H1 (cell line): ENCODE measurements around the gene TWIST2. TPM values are rescaled to one million over a fixed set of nuclear protein-coding genes. Genes with fewer than 3 reads are reported as not detected.

Source experiments
- CTCF ChIA-PET: fragments of 300-600 bp; sonication (Branson Sonifier 250); formaldehyde crosslinking; loops from one replicate; lab custom pipeline; 2021; ENCODE audit not compliant: partially characterized antibody; lab: Charles Lee
- POLR2A ChIA-PET: fragments of 300-600 bp; sonication (Branson Sonifier 250); formaldehyde crosslinking; loops from one replicate; lab custom pipeline; 2021; ENCODE audit warnings: inconsistent platforms; ENCODE audit not compliant: partially characterized antibody; lab: Charles Lee
- DNase-seq, 2 experiments: peaks; one replicate each; pipeline versions ENCODE4 v3.0.0 to v3.0.0-alpha.2; 2010 to 2022; ENCODE audit warnings: low spot score in 2 of 2, low read depth in 1 of 2, mixed read lengths in 1 of 2
- FAIRE-seq: peaks from 2 replicates; lab custom pipeline; 2011; peaks lifted over from hg19 to GRCh38; lab: Jason Lieb, UNC
- H2AFZ ChIP-seq: 2 replicates; pipeline ENCODE4 v1.8.1; 2012; ENCODE audit warnings: low read length, inconsistent platforms
- H2AK5ac ChIP-seq: 2 replicates; pipeline ENCODE4 v1.6.1; 2013; ENCODE audit warnings: low read depth, low read length
- H2BK120ac ChIP-seq: replicated peaks from 2 replicates; pipeline ENCODE3; 2013; ENCODE audit warnings: low read depth, low read length, inconsistent platforms
- H2BK12ac ChIP-seq: 2 replicates; pipeline ENCODE4 v1.6.1; 2013; ENCODE audit warnings: low read depth, low read length
- H2BK15ac ChIP-seq: 2 replicates; pipeline ENCODE4 v1.6.1; 2013; ENCODE audit warnings: low read length
- H2BK20ac ChIP-seq: 2 replicates; pipeline ENCODE4 v1.6.1; 2013; ENCODE audit warnings: low read length
- H2BK5ac ChIP-seq: 2 replicates; pipeline ENCODE4 v1.6.1; 2013; ENCODE audit warnings: low read depth, low read length
- H3K14ac ChIP-seq: 2 replicates; pipeline ENCODE4 v1.6.1; 2013; ENCODE audit warnings: inconsistent platforms; ENCODE audit not compliant: insufficient read length
- H3K18ac ChIP-seq: 2 replicates; pipeline ENCODE4 v1.6.1; 2013; ENCODE audit warnings: low read length; ENCODE audit errors: extremely low read depth
- H3K23ac ChIP-seq: 2 replicates; pipeline ENCODE4 v1.6.1; 2013; ENCODE audit warnings: inconsistent platforms; ENCODE audit not compliant: insufficient read length
- H3K23me2 ChIP-seq: 2 replicates; pipeline ENCODE4 v1.6.1; 2013; ENCODE audit warnings: low read depth, low read length
- H3K27ac ChIP-seq: 2 replicates; pipeline ENCODE4 v1.6.1; 2011; ENCODE audit warnings: low read depth, low read length, inconsistent platforms
- H3K27me3 ChIP-seq, 4 experiments: replicated peaks in 1 of 4; 1 replicate in 1 of 4; 2 replicates in 3 of 4; pipeline versions ENCODE4 v1.6.1 to v1.8.1; 2011 to 2013; ENCODE audit warnings: low read length in 3 of 4, mild to moderate bottlenecking in 3 of 4, inconsistent platforms in 2 of 4, mixed read lengths in 2 of 4, moderate library complexity in 1 of 4; ENCODE audit not compliant: control insufficient read depth in 3 of 4, insufficient read depth in 3 of 4; ENCODE audit errors: extremely low read depth in 1 of 4
- H3K36me3 ChIP-seq, 4 experiments: 2 replicates each; pipeline versions ENCODE4 v1.6.1 to v1.8.1; 2011 to 2013; ENCODE audit warnings: mild to moderate bottlenecking in 4 of 4, low read length in 3 of 4, moderate library complexity in 2 of 4, control low read depth in 1 of 4, inconsistent platforms in 1 of 4; ENCODE audit not compliant: insufficient read depth in 4 of 4, control insufficient read depth in 2 of 4
- H3K4ac ChIP-seq: replicated peaks from 2 replicates; pipeline ENCODE3; 2013; ENCODE audit warnings: low read length, low read depth, mixed read lengths, inconsistent platforms; ENCODE audit not compliant: insufficient read length
- H3K4me1 ChIP-seq, 4 experiments: replicated peaks in 1 of 4; 1 replicate in 1 of 4; 2 replicates in 3 of 4; pipeline versions ENCODE4 v1.6.1 to v1.8.1; 2011 to 2013; ENCODE audit warnings: low read length in 3 of 4, inconsistent platforms in 2 of 4, mixed read lengths in 1 of 4; ENCODE audit not compliant: insufficient read depth in 4 of 4, control insufficient read depth in 3 of 4
- H3K4me2 ChIP-seq, 2 experiments: 2 replicates each; pipeline versions ENCODE4 v1.6.1 to v1.8.1; 2011 to 2013; ENCODE audit warnings: low read depth in 2 of 2, low read length in 2 of 2, control low read depth in 1 of 2, inconsistent platforms in 1 of 2, mild to moderate bottlenecking in 1 of 2; ENCODE audit not compliant: insufficient read depth in 1 of 2
- H3K4me3 ChIP-seq, 4 experiments: fragments of 200-600, 300-600 bp in 1 of 4; sonication (generic), shearing (Covaris generic), sonication (Bioruptor Twin) in 1 of 4; 2 replicates each; pipeline versions ENCODE4 v1.5.1 to v1.8.1; 2011 to 2016; ENCODE audit warnings: low read length in 4 of 4, low read depth in 3 of 4, control low read depth in 2 of 4, inconsistent platforms in 2 of 4, mild to moderate bottlenecking in 2 of 4, mixed read lengths in 1 of 4, moderate library complexity in 1 of 4; ENCODE audit not compliant: insufficient read depth in 2 of 4; ENCODE audit errors: extremely low read depth in 1 of 4
- H3K56ac ChIP-seq: replicated peaks from 2 replicates; pipeline ENCODE3; 2013; ENCODE audit warnings: low read depth, mild to moderate bottlenecking, mixed read lengths, low read length, inconsistent platforms; ENCODE audit not compliant: insufficient read length
- H3K79me1 ChIP-seq: 2 replicates; pipeline ENCODE4 v1.6.1; 2013; ENCODE audit warnings: low read depth, low read length, control low read depth
- H3K79me2 ChIP-seq, 2 experiments: 2 replicates each; pipeline versions ENCODE4 v1.6.1 to v1.8.1; 2012 to 2013; ENCODE audit warnings: low read length in 2 of 2, mild to moderate bottlenecking in 2 of 2, inconsistent platforms in 1 of 2; ENCODE audit not compliant: insufficient read depth in 2 of 2, control insufficient read depth in 1 of 2
- H3K9ac ChIP-seq, 4 experiments: replicated peaks in 1 of 4; 1 replicate in 1 of 4; 2 replicates in 3 of 4; pipeline versions ENCODE4 v1.6.1 to v1.8.1; 2011 to 2013; ENCODE audit warnings: low read depth in 3 of 4, low read length in 3 of 4, control low read depth in 2 of 4, mild to moderate bottlenecking in 2 of 4, moderate library complexity in 2 of 4, inconsistent platforms in 1 of 4; ENCODE audit errors: extremely low read depth in 1 of 4
- H3K9me3 ChIP-seq, 2 experiments: 2 replicates each; pipeline versions ENCODE4 v1.6.1 to v1.8.1; 2012 to 2013; ENCODE audit warnings: mild to moderate bottlenecking in 2 of 2, moderate library complexity in 2 of 2, control low read depth in 1 of 2, inconsistent platforms in 1 of 2, low read depth in 1 of 2, low read length in 1 of 2, mixed read lengths in 1 of 2; ENCODE audit not compliant: insufficient read depth in 2 of 2
- H4K20me1 ChIP-seq, 2 experiments: replicated peaks in 1 of 2; 2 replicates each; pipeline versions ENCODE3 to v1.8.1; 2011 to 2013; ENCODE audit warnings: inconsistent platforms in 2 of 2, low read length in 2 of 2, mild to moderate bottlenecking in 1 of 2; ENCODE audit not compliant: insufficient read depth in 2 of 2, control insufficient read depth in 1 of 2
- H4K5ac ChIP-seq: 2 replicates; pipeline ENCODE4 v1.6.1; 2013; ENCODE audit warnings: low read length, low read depth, mixed read lengths, inconsistent platforms; ENCODE audit not compliant: insufficient read length
- H4K8ac ChIP-seq: 2 replicates; pipeline ENCODE4 v1.8.0; 2013; ENCODE audit warnings: mild to moderate bottlenecking, moderate library complexity, low read length, inconsistent platforms; ENCODE audit not compliant: insufficient read depth; ENCODE audit errors: extremely low read depth
- H4K91ac ChIP-seq: replicated peaks from 2 replicates; pipeline ENCODE3; 2013; ENCODE audit warnings: low read length, mixed read lengths, inconsistent platforms; ENCODE audit not compliant: insufficient read length
- CHD2 ChIP-seq: IDR thresholded peaks from 2 replicates; pipeline ENCODE4 v1.6.1; 2012; ENCODE audit warnings: low read length, improper control_type of control experiment
- CTBP2 ChIP-seq: IDR thresholded peaks from 2 replicates; pipeline ENCODE4 v1.7.0; 2011; ENCODE audit warnings: borderline replicate concordance, mild to moderate bottlenecking, moderate library complexity, mixed read lengths, low read length; ENCODE audit not compliant: insufficient read depth, insufficient read length
- GTF2F1 ChIP-seq: IDR thresholded peaks from 2 replicates; pipeline ENCODE4 v1.6.1; 2012; ENCODE audit warnings: low read depth, low read length, improper control_type of control experiment, borderline replicate concordance
- HDAC2 ChIP-seq, 2 experiments: fragments of 300-600 bp in 1 of 2; sonication (generic) in 1 of 2; IDR thresholded peaks; 2 replicates each; pipeline ENCODE4 v1.6.1; 2011 to 2012; ENCODE audit warnings: low read depth in 2 of 2, low read length in 2 of 2, mild to moderate bottlenecking in 2 of 2, moderate library complexity in 2 of 2, borderline replicate concordance in 1 of 2, inconsistent platforms in 1 of 2
- HDAC6 ChIP-seq: IDR thresholded peaks from one replicate; pipeline ENCODE4 v1.7.1; 2012; ENCODE audit warnings: low read depth, mild to moderate bottlenecking, inconsistent platforms, low read length, moderate library complexity
- NANOG ChIP-seq: IDR thresholded peaks from 2 replicates; pipeline ENCODE4 v1.6.1; 2011; ENCODE audit warnings: low read length, low read depth, mild to moderate bottlenecking, inconsistent platforms; ENCODE audit not compliant: insufficient read depth, poor library complexity, severe bottlenecking
- NRF1 ChIP-seq: IDR thresholded peaks from 2 replicates; pipeline ENCODE4 v1.6.1; 2011; ENCODE audit warnings: mild to moderate bottlenecking, low read depth, low read length, improper control_type of control experiment
- PHF8 ChIP-seq: fragments of 200-600 bp; sonication (generic); conservative IDR thresholded peaks from 2 replicates; pipeline ENCODE4 v1.7.1; 2012; ENCODE audit warnings: low read depth, mild to moderate bottlenecking, inconsistent platforms, low read length, moderate library complexity
- RBBP5 ChIP-seq: IDR thresholded peaks from 2 replicates; pipeline ENCODE4 v1.7.1; 2012; ENCODE audit warnings: low read depth, mild to moderate bottlenecking, inconsistent platforms, low read length, moderate library complexity, borderline replicate concordance
- SIRT6 ChIP-seq: IDR thresholded peaks from one replicate; pipeline ENCODE4 v1.7.1; 2012; ENCODE audit warnings: low read length, inconsistent platforms
- TBP ChIP-seq: IDR thresholded peaks from 2 replicates; pipeline ENCODE4 v1.6.1; 2011; ENCODE audit warnings: low read depth, low read length, improper control_type of control experiment
- TEAD4 ChIP-seq: IDR thresholded peaks from 2 replicates; pipeline ENCODE4 v1.6.1; 2012; ENCODE audit warnings: low read depth, low read length, inconsistent platforms, mixed read lengths
- YY1 ChIP-seq: IDR thresholded peaks from 2 replicates; pipeline ENCODE4 v1.6.1; 2011; ENCODE audit warnings: low read depth, mild to moderate bottlenecking, low read length
- WGBS, 2 experiments: shearing (Covaris generic) in 1 of 2; methylation state at CpG; one replicate each; pipeline versions ENCODE4 v1.1.6 to v1.1.7; 2013 to 2015; ENCODE audit warnings: low lambda C conversion rate in 2 of 2, mixed read lengths in 2 of 2, inconsistent platforms in 1 of 2, low coverage in 1 of 2, missing lambda C conversion rate in 1 of 2; ENCODE audit not compliant: insufficient replicate concordance in 2 of 2, insufficient coverage in 1 of 2, insufficient read length in 1 of 2; ENCODE audit errors: extremely low coverage in 1 of 2, missing lambda C conversion rate in 1 of 2; 5-methylcytosine and 5-hydroxymethylcytosine counted together
- polyA plus RNA-seq, 7 experiments: library from polyadenylated mRNA; depleted of rRNA in 3 of 7; stranded (reverse) in 5 of 7; unstranded in 2 of 7; fragments of >200 nt in 5 of 7; fragments of 200-250 nt in 2 of 7; gene quantifications; 1 replicate in 5 of 7; 2 replicates in 1 of 7; 4 replicates in 1 of 7; pipeline versions ENCODE4 v1.2.1 to v1.2.3, GENCODE V29; 2011 to 2013; ENCODE audit warnings: missing spikeins in 2 of 7, mixed read lengths in 2 of 7
- total RNA-seq: library from RNA; stranded (reverse); fragmentation: NEBNext Ultra II Directional; extraction: Animal tissue kit (Norgen Biotek cat#: 25700); gene quantifications from 2 replicates; pipeline ENCODE4 v1.2.1, GENCODE V29; 2021
- TF ChIP-seq, protein P1 (sequence below): IDR thresholded peaks from 2 replicates; pipeline ENCODE4 v1.6.1; 2012; ENCODE audit warnings: inconsistent platforms

The TWIST2 gene
- total and polyA plus RNA-seq, 2 of the 8 experiments (the other 6 are each of a cell fraction or from before 2014, with no cell fraction given) = 2.6 to 4.3 TPM

DNA sequence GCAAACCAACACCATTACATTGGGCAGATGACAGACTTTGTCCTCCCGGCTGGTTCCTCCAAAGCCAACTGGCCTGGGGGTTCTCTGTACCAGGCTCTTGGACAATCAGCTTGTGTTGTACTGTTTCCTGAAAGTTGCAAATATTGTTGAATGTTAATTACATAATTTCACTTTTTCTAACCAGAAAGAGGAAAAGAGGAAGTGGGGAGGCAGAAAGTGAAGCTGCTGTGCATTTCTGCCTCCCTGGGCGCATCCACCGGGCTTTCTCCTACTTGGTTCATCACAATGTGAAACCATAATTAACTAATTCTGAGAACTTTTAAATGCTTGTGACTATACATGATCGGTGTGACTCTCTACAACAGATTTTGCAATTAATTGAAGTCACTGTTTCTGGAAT, 10.1 kb downstream of the TWIST2 start:
- Histone ChIP-seq H3K18ac (no peak overlapping the region), H2BK12ac (no peak overlapping the region), H4K5ac (no peak overlapping the region), H2BK20ac (no peak overlapping the region), H3K79me1 (no peaks in the 10 kb centered on the region), H2BK5ac (no peak overlapping the region), H3K4me1 (peaks cover 0 to 2% (median 0%) of the 10 kb centered on the region in 4 experiments; a peak in 2 of 7 replicates), H3K4me3 (no peak overlapping the region), H4K8ac (no peak overlapping the region), H2BK120ac (no peak overlapping the region), H3K56ac (no peak overlapping the region), H4K20me1 (no peaks in the 10 kb centered on the region), H3K27me3 (no peaks in the 10 kb centered on the region; a peak in 2 of 7 replicates), H3K9me3 (no peaks in the 10 kb centered on the region), H3K23me2 (no peaks in the 10 kb centered on the region), H3K4me2 (no peak overlapping the region), H3K79me2 (no peaks in the 10 kb centered on the region), H3K9ac (no peak overlapping the region), H3K4ac (no peak overlapping the region), H3K36me3 (no peaks in the 10 kb centered on the region), H2BK15ac (no peak overlapping the region), H2AFZ (no peak overlapping the region), H2AK5ac (no peak overlapping the region), H3K23ac (no peak overlapping the region), H3K14ac (no peak overlapping the region), H3K27ac (no peak overlapping the region), H4K91ac (no peak overlapping the region)
- POLR2A ChIA-PET = no interaction called here
- CTCF ChIA-PET = no interaction called here
- 94% methylated on average over 4 of the region's 4 CpGs; no CpG with 5 or more reads in 1 of the 2 experiments for WGBS, 2 experiments
- DNase-seq = no peak
- no peak for FAIRE-seq
- no peak for TF ChIP-seq HDAC2 (IDR thresholded peaks at IDR 0.05; ENCODE audit: borderline replicate concordance in 1 of 2, low read depth in 2 of 2, low read length in 2 of 2)
- TF ChIP-seq GTF2F1 = no peak
- TF ChIP-seq CTBP2 = no peak
- TF ChIP-seq TBP = no peak
- no peak for TF ChIP-seq SIRT6
- no peak for TF ChIP-seq NANOG
- no peak for TF ChIP-seq YY1
- no peak for TF ChIP-seq RBBP5
- TF ChIP-seq, protein P1, sequence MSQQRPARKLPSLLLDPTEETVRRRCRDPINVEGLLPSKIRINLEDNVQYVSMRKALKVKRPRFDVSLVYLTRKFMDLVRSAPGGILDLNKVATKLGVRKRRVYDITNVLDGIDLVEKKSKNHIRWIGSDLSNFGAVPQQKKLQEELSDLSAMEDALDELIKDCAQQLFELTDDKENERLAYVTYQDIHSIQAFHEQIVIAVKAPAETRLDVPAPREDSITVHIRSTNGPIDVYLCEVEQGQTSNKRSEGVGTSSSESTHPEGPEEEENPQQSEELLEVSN = no peak
- no peak for TF ChIP-seq CHD2
- TF ChIP-seq TEAD4 = no peak
- TF ChIP-seq HDAC6 = no peak
- TF ChIP-seq NRF1 = no peak
- no peak for TF ChIP-seq PHF8
